AG04449 (cell line): ENCODE results near the gene MOCOS.

ENCODE experiments used
- CTCF ChIA-PET: fragments of 350-600 bp; formaldehyde crosslinking; extraction: SDS; loops from one replicate; lab custom pipeline; 2021; ENCODE audit warnings: antibody characterized with exemption; lab: Yijun Ruan, JAX
- POLR2A ChIA-PET: fragments of 400-600, 350-600 bp; formaldehyde crosslinking; extraction: SDS; loops from one replicate; lab custom pipeline; 2020; ENCODE audit warnings: antibody characterized with exemption, inconsistent platforms; lab: Yijun Ruan, JAX
- DNase-seq: peaks from one replicate; pipeline ENCODE4 v3.0.0-alpha.2; 2010; ENCODE audit warnings: low read depth, low spot score
- H3K4me3 ChIP-seq: 2 replicates; pipeline ENCODE4 v1.5.1; 2011; ENCODE audit warnings: low read depth, mild to moderate bottlenecking, control low read depth, low read length
- CTCF ChIP-seq: IDR thresholded peaks from one replicate; pipeline ENCODE4 v1.5.1; 2011; ENCODE audit warnings: mild to moderate bottlenecking, moderate library complexity, low read length, control low read depth, inconsistent platforms; ENCODE audit not compliant: insufficient read depth; ENCODE audit errors: missing control alignments

MOCOS gene

GRCh38 chr18:36296650-36297416, 109.5 kb downstream of the MOCOS start:
- TF ChIP-seq CTCF: peak; percentile 80
- ChIA-PET POLR2A (interaction anchor here (1.0 to 1.5 kb wide), 3 partner anchors 12 to 799 kb away, joined by 3 to 9 read pairs (median 3); partner anchors contain the start of gene INO80C), CTCF (interaction anchor here (0.7 to 5.8 kb wide), 12 partner anchors 9 to 314 kb away, joined by 3 to 34 read pairs (median 4); no protein-coding TSS in a partner anchor)
- H3K4me3 ChIP-seq: peak overlapping the region; percentile 62
- no peak for DNase-seq

GRCh38 chr18:36297417-36298125, 110.3 kb downstream of the MOCOS start, which contains the start of gene FHOD3:
TSS of gene FHOD3 (plus strand) at chr18:36297713. CDS start at chr18:36297836, 123 bp downstream.
- no peak for DNase-seq
- peak within 1 kb of the TSS; percentile 62 for H3K4me3 ChIP-seq
- TF ChIP-seq CTCF: no peak
- POLR2A ChIA-PET: interaction anchor here (0.5 to 1.5 kb wide), 4 partner anchors 12 to 218 kb away, joined by 3 to 9 read pairs (median 3); no protein-coding TSS in a partner anchor
- CTCF ChIA-PET: interaction anchor here (0.7 to 5.8 kb wide), 12 partner anchors 8 to 282 kb away, joined by 3 to 34 read pairs (median 3); no protein-coding TSS in a partner anchor

- no peak for DNase-seq
- TF ChIP-seq CTCF: no peak
- POLR2A ChIA-PET: interaction anchor here (0.5 to 1.5 kb wide), 4 partner anchors 11 to 217 kb away, joined by 3 to 9 read pairs (median 3); no protein-coding TSS in a partner anchor
- H3K4me3 ChIP-seq: peak overlapping the region; percentile 62
- CTCF ChIA-PET: interaction anchor here (0.7 to 5.8 kb wide), 7 partner anchors 9 to 277 kb away, joined by 3 to 34 read pairs (median 3); no protein-coding TSS in a partner anchor
Measured at GRCh38 chr18:36298126-36298741, 110.9 kb downstream of the MOCOS start.

GRCh38 chr18:36299015-36299414, 111.7 kb downstream of the MOCOS start:
- no peak for TF ChIP-seq CTCF
- CTCF ChIA-PET: interaction anchor here (0.6 to 1.5 kb wide), 3 partner anchors 10 to 266 kb away, joined by 3 to 4 read pairs (median 3); no protein-coding TSS in a partner anchor
- H3K4me3 ChIP-seq: no peak overlapping the region
- POLR2A ChIA-PET: no interaction called here
- no peak for DNase-seq

- ChIA-PET CTCF (no interaction called here), POLR2A (no interaction called here)
- DNase-seq: no peak
- H3K4me3 ChIP-seq: no peak overlapping the region
- no peak for TF ChIP-seq CTCF
Measured at GRCh38 chr18:36300211-36300610, 112.9 kb downstream of the MOCOS start.
